ENCODE measurements around the gene EPSTI1.

Gene EPSTI1

GRCh38 chr13:42968906-42969305 lies 23.1 kb downstream of the EPSTI1 start:
- Histone ChIP-seq H3K27ac (ENCODE audit: low read length) (no peak overlapping the region), H3K27me3 (ENCODE audit: insufficient read depth, low read length) (no peaks in the 10 kb centered on the region), H3K4me1 (ENCODE audit: insufficient read depth, low read length) (peaks cover 3% of the 10 kb centered on the region; the same call in 1 of the 2 replicates), H3K9me3 (ENCODE audit: insufficient read depth, low read depth, low read length) (no peaks in the 10 kb centered on the region), H3K36me3 (ENCODE audit: insufficient read depth, low read depth, low read length) (no peaks in the 10 kb centered on the region), H3K9ac (ENCODE audit: low read depth, low read length) (no peak overlapping the region), H3K4me3 (ENCODE audit: low read length) (no peak overlapping the region)

GRCh38 chr13:42967660-42968059 lies 24.4 kb downstream of the EPSTI1 start:
- H3K4me3 ChIP-seq (ENCODE audit: low read length), result no peak overlapping the region
- no peaks in the 10 kb centered on the region for H3K36me3 ChIP-seq (ENCODE audit: insufficient read depth, low read depth, low read length)
- no peak overlapping the region for H3K27ac ChIP-seq (ENCODE audit: low read length)
- H3K27me3 ChIP-seq (ENCODE audit: insufficient read depth, low read length), result no peaks in the 10 kb centered on the region
- H3K4me1 ChIP-seq (ENCODE audit: insufficient read depth, low read length), result peaks cover 3% of the 10 kb centered on the region; the same call in 1 of the 2 replicates
- no peaks in the 10 kb centered on the region for H3K9me3 ChIP-seq (ENCODE audit: insufficient read depth, low read depth, low read length)
- no peak overlapping the region for H3K9ac ChIP-seq (ENCODE audit: low read depth, low read length)

DNA sequence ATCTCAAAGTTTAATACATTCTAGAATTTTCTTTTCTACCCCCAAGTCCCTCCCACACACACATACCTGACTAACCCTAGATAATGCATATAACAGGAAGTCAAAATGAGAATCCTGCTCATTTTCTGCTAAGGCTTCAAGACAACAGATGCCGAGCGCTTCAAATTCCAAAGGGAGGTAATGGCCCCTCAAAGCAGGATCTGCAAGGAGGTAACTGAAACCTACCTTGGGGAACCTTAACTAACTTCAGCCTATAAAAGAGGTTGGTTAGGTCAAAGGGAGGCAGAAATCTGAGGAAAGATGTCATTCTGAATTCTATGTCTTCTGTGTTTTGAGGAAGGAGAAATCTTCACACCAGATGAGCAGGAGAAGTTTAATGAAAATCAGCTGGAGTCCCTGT lies 26.8 kb downstream of the EPSTI1 start:
- no peaks in the 10 kb centered on the region for H3K27me3 ChIP-seq (ENCODE audit: insufficient read depth, low read length)
- H3K36me3 ChIP-seq (ENCODE audit: insufficient read depth, low read depth, low read length), result no peaks in the 10 kb centered on the region
- no peaks in the 10 kb centered on the region for H3K9me3 ChIP-seq (ENCODE audit: insufficient read depth, low read depth, low read length)
- H3K4me3 ChIP-seq (ENCODE audit: low read length), result no peak overlapping the region
- no peak overlapping the region for H3K27ac ChIP-seq (ENCODE audit: low read length)
- H3K9ac ChIP-seq (ENCODE audit: low read depth, low read length), result no peak overlapping the region
- peaks cover 3% of the 10 kb centered on the region; the same call in 1 of the 2 replicates for H3K4me1 ChIP-seq (ENCODE audit: insufficient read depth, low read length)

GRCh38 chr13:42964761-42965161 lies 27.3 kb downstream of the EPSTI1 start:
- H3K27me3 ChIP-seq (ENCODE audit: insufficient read depth, low read length), result no peaks in the 10 kb centered on the region
- H3K36me3 ChIP-seq (ENCODE audit: insufficient read depth, low read depth, low read length), result no peaks in the 10 kb centered on the region

GRCh38 chr13:42959615-42960014 lies 32.4 kb downstream of the EPSTI1 start:
- Histone ChIP-seq H3K36me3 (ENCODE audit: insufficient read depth, low read depth, low read length) (no peaks in the 10 kb centered on the region), H3K4me1 (ENCODE audit: insufficient read depth, low read length) (no peaks in the 10 kb centered on the region), H3K9ac (ENCODE audit: low read depth, low read length) (no peak overlapping the region), H3K27me3 (ENCODE audit: insufficient read depth, low read length) (no peaks in the 10 kb centered on the region), H3K27ac (ENCODE audit: low read length) (no peak overlapping the region), H3K4me3 (ENCODE audit: low read length) (no peak overlapping the region), H3K9me3 (ENCODE audit: insufficient read depth, low read depth, low read length) (no peaks in the 10 kb centered on the region)

More at GRCh38 chr13:42964761-42965161, 27.3 kb downstream of the EPSTI1 start:
- Histone ChIP-seq H3K9ac (ENCODE audit: low read depth, low read length) (no peak overlapping the region), H3K27ac (ENCODE audit: low read length) (no peak overlapping the region), H3K4me3 (ENCODE audit: low read length) (no peak overlapping the region), H3K9me3 (ENCODE audit: insufficient read depth, low read depth, low read length) (no peaks in the 10 kb centered on the region), H3K4me1 (ENCODE audit: insufficient read depth, low read length) (peaks cover 3% of the 10 kb centered on the region; the same call in 1 of the 2 replicates)

- Histone ChIP-seq H3K27ac (ENCODE audit: low read length) (no peak overlapping the region), H3K9me3 (ENCODE audit: insufficient read depth, low read depth, low read length) (no peaks in the 10 kb centered on the region), H3K4me1 (ENCODE audit: insufficient read depth, low read length) (no peaks in the 10 kb centered on the region), H3K4me3 (ENCODE audit: low read length) (no peak overlapping the region), H3K36me3 (ENCODE audit: insufficient read depth, low read depth, low read length) (no peaks in the 10 kb centered on the region), H3K27me3 (ENCODE audit: insufficient read depth, low read length) (no peaks in the 10 kb centered on the region), H3K9ac (ENCODE audit: low read depth, low read length) (no peak overlapping the region)
These were observed 34.2 kb downstream of the EPSTI1 start for GRCh38 chr13:42957881-42958280.

DNA sequence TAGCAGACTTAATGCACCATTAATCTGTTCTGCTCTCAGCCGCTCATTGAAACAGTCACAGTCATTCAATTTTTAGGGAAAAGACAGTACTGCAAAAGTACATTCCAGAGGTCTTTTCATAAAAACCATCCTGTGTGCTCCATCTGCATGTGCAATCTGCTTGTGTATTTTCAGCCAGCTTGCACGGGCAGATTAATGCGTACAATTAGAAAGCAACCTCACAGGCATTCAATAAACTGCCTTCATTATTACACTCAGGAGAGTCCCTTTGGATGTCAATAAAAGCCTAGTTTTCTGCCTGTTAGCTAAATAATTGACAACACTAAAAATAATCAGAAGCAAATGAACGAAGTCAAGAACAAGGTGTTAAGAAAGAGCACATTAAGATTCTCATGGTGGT lies 41.9 kb downstream of the EPSTI1 start:
- H3K27ac ChIP-seq (ENCODE audit: low read length), result no peak overlapping the region
- H3K4me3 ChIP-seq (ENCODE audit: low read length), result no peak overlapping the region
- H3K27me3 ChIP-seq (ENCODE audit: insufficient read depth, low read length), result no peaks in the 10 kb centered on the region
- H3K9me3 ChIP-seq (ENCODE audit: insufficient read depth, low read depth, low read length), result no peaks in the 10 kb centered on the region
- H3K4me1 ChIP-seq (ENCODE audit: insufficient read depth, low read length), result no peaks in the 10 kb centered on the region
- no peaks in the 10 kb centered on the region for H3K36me3 ChIP-seq (ENCODE audit: insufficient read depth, low read depth, low read length)
- H3K9ac ChIP-seq (ENCODE audit: low read depth, low read length), result no peak overlapping the region

- Histone ChIP-seq H3K36me3 (ENCODE audit: insufficient read depth, low read depth, low read length) (no peaks in the 10 kb centered on the region), H3K27me3 (ENCODE audit: insufficient read depth, low read length) (no peaks in the 10 kb centered on the region), H3K9me3 (ENCODE audit: insufficient read depth, low read depth, low read length) (no peaks in the 10 kb centered on the region), H3K9ac (ENCODE audit: low read depth, low read length) (no peak overlapping the region), H3K27ac (ENCODE audit: low read length) (no peak overlapping the region), H3K4me1 (ENCODE audit: insufficient read depth, low read length) (no peaks in the 10 kb centered on the region), H3K4me3 (ENCODE audit: low read length) (no peak overlapping the region)
These were observed 44.1 kb downstream of the EPSTI1 start for GRCh38 chr13:42947925-42948324.

- H3K9ac ChIP-seq (ENCODE audit: low read depth, low read length), result no peak overlapping the region
These were observed 45.1 kb downstream of the EPSTI1 start for GRCh38 chr13:42946927-42947326.

GRCh38 chr13:42929886-42930535 lies 62.0 kb downstream of the EPSTI1 start:
- Histone ChIP-seq H3K36me3 (ENCODE audit: insufficient read depth, low read depth, low read length) (no peaks in the 10 kb centered on the region), H3K27me3 (ENCODE audit: insufficient read depth, low read length) (no peaks in the 10 kb centered on the region), H3K4me3 (ENCODE audit: low read length) (no peak overlapping the region), H3K9me3 (ENCODE audit: insufficient read depth, low read depth, low read length) (peaks cover 3% of the 10 kb centered on the region; the same call in 1 of the 2 replicates), H3K27ac (ENCODE audit: low read length) (no peak overlapping the region), H3K4me1 (ENCODE audit: insufficient read depth, low read length) (no peaks in the 10 kb centered on the region), H3K9ac (ENCODE audit: low read depth, low read length) (no peak overlapping the region)

More at GRCh38 chr13:42946927-42947326, 45.1 kb downstream of the EPSTI1 start:
- Histone ChIP-seq H3K9me3 (ENCODE audit: insufficient read depth, low read depth, low read length) (no peaks in the 10 kb centered on the region), H3K4me1 (ENCODE audit: insufficient read depth, low read length) (no peaks in the 10 kb centered on the region), H3K27me3 (ENCODE audit: insufficient read depth, low read length) (no peaks in the 10 kb centered on the region), H3K36me3 (ENCODE audit: insufficient read depth, low read depth, low read length) (no peaks in the 10 kb centered on the region), H3K4me3 (ENCODE audit: low read length) (no peak overlapping the region), H3K27ac (ENCODE audit: low read length) (no peak overlapping the region)

DNA sequence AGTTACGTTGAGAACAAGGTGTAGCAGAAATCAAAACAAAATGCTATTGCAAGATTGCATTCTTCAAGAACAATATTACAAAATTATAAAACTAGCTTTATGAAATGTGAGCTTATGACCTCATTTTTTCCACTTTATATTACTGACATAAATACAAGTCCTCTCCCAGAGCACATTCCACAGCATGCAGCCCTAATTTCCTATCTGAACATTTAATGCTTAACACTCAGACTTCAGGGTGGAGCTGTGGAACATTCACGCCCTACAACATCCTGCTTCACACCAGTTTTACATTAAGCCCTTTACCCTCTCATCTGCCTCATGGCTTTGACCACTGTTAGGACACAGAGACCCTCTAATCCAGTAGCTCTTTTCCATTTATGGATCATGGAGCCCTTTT lies 65.5 kb downstream of the EPSTI1 start:
- Histone ChIP-seq H3K27me3 (ENCODE audit: insufficient read depth, low read length) (no peaks in the 10 kb centered on the region), H3K4me3 (ENCODE audit: low read length) (no peak overlapping the region), H3K9ac (ENCODE audit: low read depth, low read length) (no peak overlapping the region), H3K4me1 (ENCODE audit: insufficient read depth, low read length) (no peaks in the 10 kb centered on the region), H3K9me3 (ENCODE audit: insufficient read depth, low read depth, low read length) (peaks cover 3% of the 10 kb centered on the region; the same call in 1 of the 2 replicates), H3K27ac (ENCODE audit: low read length) (no peak overlapping the region), H3K36me3 (ENCODE audit: insufficient read depth, low read depth, low read length) (no peaks in the 10 kb centered on the region)

DNA sequence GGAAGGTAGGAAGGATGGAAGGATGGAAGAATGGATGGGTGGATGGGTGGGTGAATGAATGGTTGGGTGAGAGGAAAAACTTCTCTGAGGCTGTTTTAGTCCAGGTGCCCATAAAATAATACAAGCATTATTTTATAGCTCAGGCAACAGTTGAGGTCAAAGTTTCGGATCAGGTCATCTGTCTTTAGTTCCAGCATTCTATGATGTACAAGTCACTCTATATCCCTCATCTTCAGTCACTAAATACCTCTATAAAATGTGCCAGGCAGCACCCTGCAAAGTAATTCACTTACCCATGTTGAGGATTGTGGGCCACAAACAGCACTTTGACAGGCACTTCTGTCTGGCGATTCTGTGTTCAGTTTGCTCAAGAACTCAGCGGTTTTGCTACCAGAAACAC lies 66.0 kb downstream of the EPSTI1 start:
- H3K36me3 ChIP-seq (ENCODE audit: insufficient read depth, low read depth, low read length), result no peaks in the 10 kb centered on the region
- H3K4me3 ChIP-seq (ENCODE audit: low read length), result no peak overlapping the region
- no peak overlapping the region for H3K9ac ChIP-seq (ENCODE audit: low read depth, low read length)
- H3K27me3 ChIP-seq (ENCODE audit: insufficient read depth, low read length), result no peaks in the 10 kb centered on the region
- no peaks in the 10 kb centered on the region for H3K4me1 ChIP-seq (ENCODE audit: insufficient read depth, low read length)
- H3K27ac ChIP-seq (ENCODE audit: low read length), result no peak overlapping the region
- peaks cover 3% of the 10 kb centered on the region; the same call in 1 of the 2 replicates for H3K9me3 ChIP-seq (ENCODE audit: insufficient read depth, low read depth, low read length)
